ENCODE measurements around the gene IL16.
"Not testable (repeated sequence)": the region's sequence is repeated elsewhere in the genome, so short reads cannot be mapped to it uniquely, and the experiment has no call there.

IL16 gene

DNA sequence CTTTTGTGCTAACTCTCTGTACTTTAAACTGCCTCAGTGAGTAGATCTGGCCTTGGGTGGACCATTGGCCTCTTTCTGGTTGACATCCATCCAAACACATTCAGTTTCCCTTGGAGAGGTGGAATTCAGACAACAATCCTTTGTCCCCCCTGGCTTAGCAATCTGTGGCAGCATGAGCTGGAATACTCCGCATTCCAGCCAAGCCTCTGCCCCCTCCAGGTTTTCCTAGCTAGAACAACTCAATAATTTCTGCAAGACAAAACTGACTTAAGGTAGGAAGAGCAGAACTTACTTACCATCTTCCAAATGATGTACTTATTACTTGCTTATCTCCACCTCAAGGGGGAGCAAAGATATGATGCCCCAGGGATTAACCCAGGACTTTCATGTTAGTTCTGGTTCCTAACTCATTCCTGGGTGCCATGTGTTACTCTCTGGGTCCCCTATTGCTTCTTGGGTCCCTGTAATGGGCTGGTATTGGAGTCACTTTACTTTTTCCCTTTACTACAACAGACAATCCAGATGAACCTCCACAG lies 21.8 kb upstream of the IL16 start:
- no peak for DNase-seq

GRCh38 chr15:81175496-81175895 lies 21.2 kb upstream of the IL16 start:
- no peak for DNase-seq

- no peak for DNase-seq
These were observed 20.3 kb upstream of the IL16 start for GRCh38 chr15:81176291-81176893.

DNA sequence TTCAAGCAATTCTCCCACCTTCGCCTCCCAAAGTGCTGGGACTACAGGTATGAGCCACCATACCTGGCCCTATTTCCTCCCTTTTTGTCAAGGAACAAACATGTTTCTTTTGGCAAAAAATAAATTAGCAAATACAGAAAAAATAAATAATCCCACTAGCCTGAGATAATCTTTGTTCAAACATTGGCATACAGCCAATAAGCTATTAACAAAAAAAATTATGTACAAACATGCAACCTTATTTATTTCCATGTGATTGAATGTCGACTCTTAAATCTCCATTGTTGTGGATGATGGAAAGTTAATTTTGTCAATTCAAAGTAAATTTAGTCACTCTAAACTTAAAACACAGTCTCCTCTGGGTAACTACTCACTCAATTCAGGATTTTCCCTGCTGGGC lies 18.3 kb upstream of the IL16 start:
- no peak for DNase-seq

- no peak for DNase-seq
These were observed 15.5 kb upstream of the IL16 start for GRCh38 chr15:81181220-81181619.

DNA sequence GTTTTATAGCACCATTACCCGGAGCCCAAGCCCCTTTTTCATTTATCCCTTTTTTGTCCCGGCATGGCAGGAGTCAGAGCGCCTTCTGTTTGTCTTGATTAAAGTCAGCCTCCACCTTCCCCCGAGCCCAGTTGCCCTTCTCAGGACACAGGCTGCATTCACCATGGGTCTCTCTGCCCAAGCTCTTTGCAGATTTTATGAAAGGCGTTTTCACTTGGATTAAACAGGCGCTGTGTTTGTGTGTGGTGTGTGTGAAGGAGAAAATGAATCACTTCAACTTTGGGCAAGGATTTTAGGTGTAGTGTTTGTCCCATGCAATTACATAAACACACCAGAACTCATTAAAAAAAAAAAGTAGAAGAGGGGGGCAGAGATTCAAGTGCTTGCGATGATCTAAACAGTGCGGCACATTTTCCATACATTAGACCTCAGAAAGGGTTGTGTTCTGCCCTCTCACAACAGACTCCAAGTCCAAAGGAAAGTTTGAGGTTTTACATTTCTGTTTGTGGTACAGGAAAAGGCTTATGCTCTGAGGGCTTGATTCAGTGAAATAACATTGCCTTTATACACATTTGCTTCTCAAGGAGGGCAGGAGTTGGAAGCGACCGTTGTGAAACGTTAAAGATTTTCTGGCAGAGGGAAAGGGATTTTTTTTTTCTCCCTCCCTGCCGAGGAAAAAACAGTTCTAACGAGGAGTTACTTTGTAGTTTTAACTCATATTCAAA lies 14.5 kb upstream of the IL16 start:
- no peak for DNase-seq

DNA sequence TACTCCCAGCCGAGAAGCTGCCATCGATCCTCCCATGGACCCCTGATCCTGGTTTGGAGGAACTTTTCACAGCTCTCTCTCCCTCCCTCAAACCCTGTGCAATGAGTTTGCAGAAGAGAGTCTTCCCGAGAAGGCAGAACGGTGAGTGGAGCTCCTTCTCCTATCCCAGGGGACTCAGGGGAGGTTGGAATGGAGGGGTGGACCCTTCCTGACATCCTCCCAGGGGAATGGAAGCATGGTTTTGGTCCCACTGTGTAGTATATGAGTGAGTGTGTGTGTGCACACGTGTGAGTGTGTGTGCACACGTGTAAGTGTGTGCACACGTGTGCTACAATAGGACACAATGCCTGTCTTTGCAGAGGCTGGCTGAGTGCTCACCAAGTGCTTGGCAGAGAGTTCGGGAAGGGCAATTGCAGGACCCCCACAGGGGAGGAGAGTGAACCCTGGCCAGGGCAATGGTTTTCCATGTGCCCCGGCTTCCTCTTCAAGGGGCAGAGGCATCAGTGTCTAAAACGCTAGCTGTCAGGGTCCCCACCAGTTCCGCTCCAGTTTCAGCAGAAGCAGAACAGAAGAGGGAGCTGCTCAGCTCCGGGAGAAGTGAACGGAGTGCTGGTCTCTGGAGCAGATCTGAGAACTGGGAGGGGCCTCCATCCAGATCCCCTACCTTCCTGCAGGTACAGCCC lies 13.8 kb upstream of the IL16 start:
- no peak for DNase-seq

- no peak for DNase-seq
These were observed 13.3 kb upstream of the IL16 start for GRCh38 chr15:81183439-81183775.

DNA sequence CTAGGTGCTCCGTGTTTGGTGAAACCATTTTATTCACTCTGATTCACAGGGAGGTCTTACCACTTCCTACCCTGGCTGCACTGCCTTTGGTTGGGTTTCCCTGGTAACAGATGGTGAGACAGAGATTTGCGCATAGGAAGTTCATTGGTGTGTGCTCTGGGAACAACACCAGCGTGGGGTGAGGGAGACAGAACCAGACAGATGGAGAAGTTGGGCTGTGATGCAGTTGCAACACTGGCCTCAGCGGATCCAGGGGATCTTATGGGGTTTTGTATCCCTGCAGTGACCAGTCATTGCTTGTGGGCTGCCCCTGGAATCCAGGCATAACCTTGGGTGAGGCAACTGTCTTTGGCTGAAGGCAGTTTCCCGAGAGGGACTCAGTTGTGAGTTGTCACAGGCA lies 12.5 kb upstream of the IL16 start:
- no peak for DNase-seq

DNA sequence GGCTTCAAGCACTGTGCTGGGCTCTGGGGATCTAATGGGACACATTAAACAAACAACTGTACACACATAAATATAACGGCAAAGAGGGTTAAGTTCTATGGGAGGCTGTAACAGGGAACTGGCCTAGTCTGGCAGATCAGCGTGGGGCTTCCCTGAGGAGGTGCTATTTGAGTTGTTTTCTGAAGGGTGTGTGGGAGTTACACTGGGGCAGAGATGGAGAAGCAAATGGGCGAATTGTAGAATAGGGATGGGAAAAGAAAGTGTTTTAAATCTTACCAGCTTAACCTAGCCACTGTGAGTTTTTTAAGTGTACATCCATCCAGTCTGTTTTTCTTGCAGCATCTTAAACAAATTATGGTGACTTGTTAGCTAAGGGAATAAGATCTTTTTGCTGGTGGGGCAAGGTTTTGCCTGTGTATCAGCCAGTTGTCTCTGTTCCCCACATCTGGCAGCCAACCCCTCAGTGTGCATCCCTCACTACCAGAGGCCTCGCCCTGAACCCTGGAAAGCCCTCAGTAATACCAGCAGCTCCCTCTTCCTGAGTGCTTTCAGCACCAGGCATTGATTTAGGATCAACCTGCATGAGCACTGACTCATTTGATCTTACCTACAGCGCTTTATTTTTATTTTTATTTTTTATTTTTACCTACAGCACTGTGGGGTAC lies 10.9 kb upstream of the IL16 start:
- DNase-seq, result no peak

DNA sequence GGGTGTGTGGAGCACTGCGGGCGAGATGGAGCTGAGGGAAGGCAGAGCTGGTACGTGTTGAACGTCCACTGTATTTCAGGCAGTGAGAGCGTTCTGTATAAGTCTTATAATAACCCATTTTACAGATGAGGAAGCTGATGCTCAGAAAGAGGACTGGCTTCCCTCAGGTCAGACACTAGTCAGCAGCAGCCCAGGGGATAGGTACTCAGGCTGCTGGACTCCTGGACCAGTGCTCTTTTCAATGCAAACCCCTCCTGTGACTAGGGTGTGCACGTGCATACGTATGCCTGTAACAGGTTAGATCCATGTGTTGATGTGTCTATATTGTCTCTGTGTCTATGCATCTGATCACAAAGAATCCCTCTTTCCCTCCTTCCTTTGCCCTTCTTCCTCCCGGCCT lies 8.3 kb upstream of the IL16 start:
- DNase-seq, result no peak

DNA sequence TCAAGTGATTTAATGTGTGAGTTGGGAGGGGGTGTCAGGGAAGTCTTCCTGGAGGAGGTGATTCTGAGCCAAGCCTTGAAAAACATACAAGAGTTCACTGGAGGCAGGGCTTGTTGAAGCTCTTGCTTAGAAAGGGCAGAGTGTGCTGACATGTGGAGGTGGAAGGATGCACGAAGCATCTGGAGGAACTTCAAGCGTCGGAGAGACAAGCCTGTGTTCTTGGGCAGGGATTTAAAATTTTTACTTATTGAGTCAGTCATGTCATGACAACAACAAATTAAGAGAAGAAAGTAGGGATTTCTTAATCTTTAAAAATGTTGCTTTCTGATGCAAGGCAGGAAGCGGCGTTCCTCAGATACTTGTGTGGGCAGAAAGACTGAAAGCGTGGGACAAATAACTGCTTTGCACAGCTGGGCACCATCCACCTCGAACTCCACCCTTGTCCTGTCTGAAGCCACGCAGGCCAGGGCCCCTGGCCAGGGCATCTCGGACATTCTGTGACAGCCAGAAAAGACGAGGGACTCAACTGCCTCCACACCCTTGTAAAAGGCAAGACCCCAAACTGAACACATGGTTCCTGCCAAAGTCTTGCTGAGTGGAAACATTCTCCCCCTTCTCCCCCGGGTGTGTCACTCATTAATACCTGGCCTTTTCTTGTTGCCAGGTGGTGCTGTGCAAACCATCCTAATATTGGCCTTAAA lies 6.9 kb upstream of the IL16 start:
- DNase-seq, result no peak

- no peak for DNase-seq
These were observed 5.7 kb upstream of the IL16 start for GRCh38 chr15:81190922-81191507.

GRCh38 chr15:81191701-81192100 lies 5.0 kb upstream of the IL16 start:
- no peak for DNase-seq

DNA sequence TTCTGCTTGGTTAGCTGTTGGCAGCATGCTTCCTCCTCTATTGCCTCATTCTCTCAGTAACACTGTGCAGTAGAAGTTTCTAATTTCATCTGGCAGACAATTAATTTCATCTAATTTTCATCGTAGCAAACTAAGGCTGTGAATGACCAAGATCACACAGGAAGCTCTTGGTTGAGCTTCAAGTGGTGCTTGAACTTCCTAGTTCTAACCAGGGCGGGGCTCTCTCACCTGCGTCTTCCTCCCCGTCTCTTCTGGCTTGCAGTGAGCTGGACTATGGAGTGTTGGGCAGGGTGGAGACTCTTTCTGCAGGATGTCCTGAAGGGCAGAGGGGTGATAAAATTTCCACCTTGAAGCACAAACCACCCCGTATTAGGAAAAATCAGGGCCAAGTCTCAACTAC lies 2.0 kb upstream of the IL16 start:
- DNase-seq, result no peak

- no peak for DNase-seq
These were observed 1.3 kb upstream of the IL16 start for GRCh38 chr15:81195339-81195864.

- DNase-seq, result no peak
These were observed 564 bp downstream of the IL16 start for GRCh38 chr15:81197255-81197630.

- no peak for DNase-seq
These were observed 1.1 kb downstream of the IL16 start for GRCh38 chr15:81197688-81198281.

DNA sequence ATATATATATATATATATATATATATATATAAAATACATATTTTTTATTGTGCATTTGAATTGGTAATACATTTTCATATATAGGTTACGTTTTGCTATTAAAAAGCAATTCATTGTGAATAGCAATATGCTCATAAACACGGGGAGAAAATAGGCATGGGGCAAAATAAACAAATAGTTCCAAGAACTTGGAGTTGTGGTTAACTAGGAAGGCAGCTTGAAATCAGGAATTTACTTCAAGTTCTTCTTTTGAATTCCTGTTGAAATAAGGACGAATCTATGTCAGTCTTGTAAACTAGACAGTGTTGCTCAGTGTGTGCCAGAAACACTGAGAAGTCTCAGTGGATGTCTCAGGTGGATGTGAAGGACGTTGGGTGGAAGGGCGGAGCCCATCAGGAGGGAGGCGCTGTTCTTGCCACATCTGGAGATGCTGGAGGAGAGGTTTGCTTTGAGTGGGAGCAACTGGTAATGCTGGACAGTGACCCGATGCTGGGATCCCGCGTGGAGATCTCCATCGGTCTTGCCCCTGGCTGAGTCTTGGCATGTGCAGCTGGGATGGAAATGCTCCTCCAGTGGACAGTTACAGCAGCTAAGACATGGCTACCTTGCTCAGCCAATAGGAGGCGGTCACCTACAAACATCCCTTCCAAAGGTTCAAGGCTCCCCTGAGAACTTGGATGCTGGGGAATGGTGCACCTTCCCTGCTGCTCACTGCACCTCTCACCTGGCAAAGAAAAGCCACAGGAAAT lies 2.5 kb downstream of the IL16 start:
- no peak for DNase-seq

DNA sequence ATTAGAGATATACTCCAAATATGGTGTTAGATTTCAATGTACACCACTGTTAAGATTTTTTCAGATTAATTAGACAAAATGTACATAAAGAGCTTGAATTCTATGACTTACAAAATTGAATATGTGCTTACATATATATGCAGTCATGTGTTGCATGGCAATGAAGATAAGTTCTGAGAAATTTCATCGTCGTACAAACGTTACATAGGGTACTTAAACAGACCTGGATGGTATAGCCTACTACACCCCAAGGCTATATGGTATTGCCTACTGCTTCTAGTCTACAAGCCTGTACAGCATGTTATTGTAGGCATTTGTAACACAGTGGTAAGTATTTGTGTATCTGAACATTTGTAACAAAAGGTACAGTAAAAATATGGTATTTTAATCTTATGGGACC lies 9.3 kb downstream of the IL16 start:
- no peak for DNase-seq

- DNase-seq, result not testable (repeated sequence)
These were observed 11.3 kb downstream of the IL16 start for GRCh38 chr15:81207987-81208386.

Data from activated CD4-positive, alpha-beta T cell treated with anti-CD3 and anti-CD28 coated beads for 4 hours (primary cell).